HepG2 (cell line): ENCODE data around the gene DENND1C. TPM values are rescaled to one million over a fixed set of nuclear protein-coding genes. Genes with fewer than 3 reads are reported as not detected.

Source experiments
- ATAC-seq: fragments of 200-7000 bp; cut with Tn5 transposase; 3 replicates; pipeline ENCODE4 v1.9.1; 2020; ENCODE audit warnings: mild to moderate bottlenecking, moderate library complexity
- BruUV-seq: library from RNA; stranded (reverse); fragments of 400-500 nt; replicated peaks from 2 replicates; lab custom pipeline; 2021; lab: Mats Ljungman, UMichigan
- CTCF ChIA-PET: fragments of 300-600 bp; formaldehyde crosslinking; extraction: SDS; loops from one replicate; lab custom pipeline; 2021; ENCODE audit warnings: low total read pairs, inconsistent platforms, low intra/inter-chr PET ratio; lab: Yijun Ruan, JAX
- POLR2A ChIA-PET: fragments of 350-600 bp; sonication (Branson Sonifier 250); formaldehyde crosslinking; loops from one replicate; lab custom pipeline; 2020; ENCODE audit warnings: antibody characterized with exemption, inconsistent platforms; lab: Yijun Ruan, JAX
- DNase-seq: peaks from one replicate; pipeline ENCODE4 v3.0.0-alpha.2; 2015; ENCODE audit warnings: low spot score
- FAIRE-seq: peaks from 3 replicates; lab custom pipeline; 2011; peaks lifted over from hg19 to GRCh38; lab: Jason Lieb, UNC
- H2AFZ ChIP-seq: one replicate; pipeline ENCODE4 v1.6.1; 2011; ENCODE audit warnings: low read length, inconsistent platforms
- H3K27ac ChIP-seq: fragments of 300-600 bp; 3 replicates; pipeline ENCODE4 v1.8.0; 2011; ENCODE audit warnings: mixed run types, mild to moderate bottlenecking, mixed read lengths, low read length, inconsistent platforms; ENCODE audit not compliant: insufficient read depth; ENCODE audit errors: extremely low read length
- H3K27me3 ChIP-seq, 2 experiments: fragments of 200-600 bp in 1 of 2; 2 replicates in 1 of 2; 3 replicates in 1 of 2; pipeline versions ENCODE4 v1.6.0 to v1.8.0; 2011; ENCODE audit warnings: low read length in 2 of 2, mild to moderate bottlenecking in 2 of 2, moderate library complexity in 2 of 2, inconsistent platforms in 1 of 2; ENCODE audit not compliant: insufficient read depth in 2 of 2, control insufficient read depth in 1 of 2
- H3K36me3 ChIP-seq, 2 experiments: fragments of 200-600 bp in 1 of 2; replicated peaks in 1 of 2; 2 replicates in 1 of 2; 3 replicates in 1 of 2; pipeline versions ENCODE4 v1.5.1 to v1.8.0; 2011; ENCODE audit warnings: low read length in 2 of 2, inconsistent platforms in 1 of 2; ENCODE audit not compliant: insufficient read depth in 2 of 2, control insufficient read depth in 1 of 2
- H3K4me1 ChIP-seq: 2 replicates; pipeline ENCODE4 v1.5.1; 2012; ENCODE audit warnings: low read length, inconsistent platforms; ENCODE audit not compliant: insufficient read depth
- H3K4me2 ChIP-seq: 2 replicates; pipeline ENCODE4 v1.6.0; 2011; ENCODE audit warnings: low read depth, low read length, inconsistent platforms
- H3K4me3 ChIP-seq, 3 experiments: fragments of 200-600 bp in 1 of 3; sonication (generic), shearing (Covaris generic) in 1 of 3; replicated peaks in 1 of 3; 2 replicates each; pipeline ENCODE4 v1.5.1; 2011 to 2016; ENCODE audit warnings: low read length in 3 of 3, inconsistent platforms in 2 of 3, low read depth in 2 of 3, mild to moderate bottlenecking in 2 of 3, control low read depth in 1 of 3, mixed read lengths in 1 of 3; ENCODE audit not compliant: insufficient read depth in 1 of 3
- H3K79me2 ChIP-seq: one replicate; pipeline ENCODE4 v1.6.1; 2011; ENCODE audit warnings: low read length, inconsistent platforms; ENCODE audit not compliant: insufficient read depth
- H3K9ac ChIP-seq: 2 replicates; pipeline ENCODE4 v1.6.0; 2011; ENCODE audit warnings: mild to moderate bottlenecking, low read depth, low read length, inconsistent platforms; ENCODE audit not compliant: insufficient read depth
- H3K9me3 ChIP-seq: 2 replicates; pipeline ENCODE4 v1.5.1; 2012; ENCODE audit warnings: mild to moderate bottlenecking, low read length
- H4K20me1 ChIP-seq: 2 replicates; pipeline ENCODE4 v1.6.0; 2011; ENCODE audit warnings: inconsistent platforms, mild to moderate bottlenecking, low read length, moderate library complexity; ENCODE audit not compliant: insufficient read depth
- ATF7-NPFF ChIP-seq: sonication (generic); formaldehyde crosslinking; IDR thresholded peaks from 2 replicates; pipeline ENCODE4 v1.8.1; 2023; ENCODE audit warnings: mild to moderate bottlenecking, low read depth, missing genetic modification reagents, moderate library complexity
- GPN1 ChIP-seq: sonication (generic); formaldehyde crosslinking; IDR thresholded peaks from 2 replicates; pipeline ENCODE4 v1.5.1; 2020; ENCODE audit warnings: missing genetic modification reagents, borderline replicate concordance
- HNRNPK ChIP-seq: fragments of 200-400 bp; formaldehyde crosslinking; IDR thresholded peaks from 2 replicates; pipeline ENCODE4 v1.6.1; 2018; ENCODE audit warnings: low read length, low read depth, moderate library complexity, mild to moderate bottlenecking; ENCODE audit not compliant: poor library complexity, severe bottlenecking
- ONECUT2 ChIP-seq: sonication (generic); formaldehyde crosslinking; IDR thresholded peaks from 2 replicates; pipeline ENCODE4 v1.4.0; 2020; ENCODE audit warnings: missing genetic modification reagents
- POGZ ChIP-seq: sonication (generic); formaldehyde crosslinking; IDR thresholded peaks from 2 replicates; pipeline ENCODE4 v1.4.0; 2020; ENCODE audit warnings: mild to moderate bottlenecking, missing genetic modification reagents
- RFX5 ChIP-seq: IDR thresholded peaks from 2 replicates; pipeline ENCODE4 v1.6.1; 2011; ENCODE audit warnings: low read depth, low read length, improper control_type of control experiment
- TFDP1 ChIP-seq: IDR thresholded peaks from 2 replicates; pipeline ENCODE4 v1.6.1; 2016; ENCODE audit warnings: missing compliant biosample characterization, missing genetic modification reagents, borderline replicate concordance
- THYN1 ChIP-seq: sonication (generic); formaldehyde crosslinking; IDR thresholded peaks from 2 replicates; pipeline ENCODE4 v1.8.1; 2023; ENCODE audit warnings: low read depth, mild to moderate bottlenecking, moderate library complexity, missing genetic modification reagents, borderline replicate concordance
- ZNF180 ChIP-seq: sonication (generic); formaldehyde crosslinking; IDR thresholded peaks from 2 replicates; pipeline ENCODE4 v1.4.0; 2020; ENCODE audit warnings: low read depth, missing genetic modification reagents, borderline replicate concordance
- ZNF263 ChIP-seq: sonication (generic); formaldehyde crosslinking; IDR thresholded peaks from 2 replicates; pipeline ENCODE4 v1.4.0; 2020; ENCODE audit warnings: missing genetic modification reagents
- ZNF572 ChIP-seq: sonication (generic); formaldehyde crosslinking; IDR thresholded peaks from 2 replicates; pipeline ENCODE4 v1.5.1; 2020; ENCODE audit warnings: mild to moderate bottlenecking, missing genetic modification reagents
- ZNF672 ChIP-seq: sonication (generic); formaldehyde crosslinking; IDR thresholded peaks from 2 replicates; pipeline ENCODE4 v1.8.1; 2022; ENCODE audit warnings: missing genetic modification reagents
- ZNF674 ChIP-seq: sonication (generic); formaldehyde crosslinking; IDR thresholded peaks from 2 replicates; pipeline ENCODE4 v1.5.0; 2020; ENCODE audit warnings: low read depth, mild to moderate bottlenecking, missing genetic modification reagents
- ZNF687 ChIP-seq: sonication (generic); formaldehyde crosslinking; IDR thresholded peaks from 2 replicates; pipeline ENCODE4 v1.5.1; 2020; ENCODE audit warnings: mild to moderate bottlenecking, missing genetic modification reagents, moderate library complexity
- ZNF737 ChIP-seq: sonication (generic); formaldehyde crosslinking; IDR thresholded peaks from 2 replicates; pipeline ENCODE4 v1.5.0; 2020; ENCODE audit warnings: missing genetic modification reagents, mild to moderate bottlenecking, borderline replicate concordance
- ZSCAN9 ChIP-seq: IDR thresholded peaks from 2 replicates; pipeline ENCODE4 v1.6.1; 2016; ENCODE audit warnings: borderline replicate concordance
- WGBS: methylation state at CpG from one replicate; pipeline ENCODE4 v1.1.6; 2017; ENCODE audit warnings: low lambda C conversion rate; 5-methylcytosine and 5-hydroxymethylcytosine counted together
- in situ Hi-C: cut with HindIII; loops from 2 replicates; pipeline ENCODE4 v1.10.0; 2017; ENCODE audit warnings: low pct_unique_long_range_greater_than_20kb; ENCODE audit not compliant: extremely low pct_ligation_motif_present
- intact Hi-C: fragments of 100-400 bp; cut with micrococcal nuclease; formaldehyde crosslinking; loops from one replicate; pipeline ENCODE4 v1.10.0; 2022; ENCODE audit not compliant: unreplicated experiment
- polyA plus RNA-seq, 8 experiments: library from polyadenylated mRNA; depleted of rRNA in 3 of 8; stranded (reverse) in 7 of 8; unstranded in 1 of 8; fragments of >200 nt; fragmentation: Illumina TruSeq in 4 of 8; extraction: Trizol in 4 of 8; gene quantifications; 2 replicates each; pipeline versions ENCODE4 v1.2.1 to v1.2.3, GENCODE V29; 2011 to 2016; ENCODE audit warnings: low read depth in 4 of 8, missing spikeins in 1 of 8, mixed read lengths in 1 of 8; ENCODE audit not compliant: insufficient read depth in 1 of 8
- total RNA-seq, 5 experiments: library from RNA; depleted of rRNA; stranded (reverse); fragments of >200 nt; fragmentation: Illumina TruSeq; extraction: Trizol; gene quantifications; 2 replicates each; pipeline ENCODE4 v1.2.3, GENCODE V29; 2016; ENCODE audit warnings: low read depth in 1 of 5

DENND1C gene
- total and polyA plus RNA-seq, 2 of the 13 experiments (the other 11 are each of a cell fraction or from before 2014, with no cell fraction given) = 0.04 to 0.73 TPM

GRCh38 chr19:6503407-6504201, 22.0 kb upstream of the DENND1C start (continued):
- TF ChIP-seq TFDP1 (CRISPR knock-in tag) = no peak
- TF ChIP-seq ZNF737 (CRISPR knock-in tag) = no peak
- TF ChIP-seq ZNF674 (CRISPR knock-in tag) = no peak
- TF ChIP-seq THYN1 (CRISPR knock-in tag) = no peak
- TF ChIP-seq ZNF180 (CRISPR knock-in tag) = no peak
- TF ChIP-seq ZNF572 (CRISPR knock-in tag) = no peak
- TF ChIP-seq ZSCAN9 = no peak
- no peak for TF ChIP-seq ATF7-NPFF
- TF ChIP-seq ONECUT2 (CRISPR knock-in tag) = no peak

- ATAC-seq = peak; percentile 59
- Histone ChIP-seq H3K4me1 (0 out of 2 replicates have a peak, but pooled peaks cover 4% of the 10 kb centered on the region), H3K36me3 (no peaks in the 10 kb centered on the region), H3K9me3 (no peaks in the 10 kb centered on the region), H3K27me3 (peaks cover 3 to 34% of the 10 kb centered on the region in 2 experiments), H2AFZ (no peak within 1 kb of the TSS), H3K4me2 (0 out of 2 replicates have a peak within 1 kb of the TSS, but pooled peaks have one; percentile 23), H4K20me1 (no peaks in the 10 kb centered on the region), H3K4me3 (peak within 1 kb of the TSS in 2 of 3 experiments; percentile 9 to 57; a peak in 3 of 6 replicates), H3K27ac (no peak within 1 kb of the TSS), H3K79me2 (no peaks in the 10 kb centered on the region), H3K9ac (no peak within 1 kb of the TSS)
- intact Hi-C loops (no loop called here), in situ Hi-C loops (no loop called here)
- BruUV-seq = no TSS peak
- CTCF ChIA-PET = no interaction called here
- no peak for FAIRE-seq
- POLR2A ChIA-PET = no interaction called here
- DNase-seq = no peak
- 13% methylated on average over 6 of the region's 71 CpGs for WGBS
- TF ChIP-seq ZNF687 (CRISPR knock-in tag) = peak; percentile 32
- TF ChIP-seq HNRNPK = peak; percentile 32
- no peak for TF ChIP-seq POGZ
- TF ChIP-seq GPN1 (CRISPR knock-in tag) = no peak
- no peak for TF ChIP-seq RFX5
- TF ChIP-seq ZNF672 = no peak
- TF ChIP-seq ZNF263 (CRISPR knock-in tag) = peak; percentile 28; the same call in 1 of the 2 replicates
Observed at GRCh38 chr19:6501740-6502648, 20.4 kb upstream of the DENND1C start, which contains the start of gene TUBB4A. Gene TUBB4A (minus strand): TSS chr19:6502309. CDS start chr19:6502212, 97 bp downstream.
